ENCODE data around the gene PDHX.
"Not testable (repeated sequence)": the region's sequence is repeated elsewhere in the genome, so short reads cannot be mapped to it uniquely, and the experiment has no call there.

PDHX gene

GRCh38 chr11:35028007-35028406 is 111.6 kb downstream of the PDHX start:
- DNase-seq, result not testable (repeated sequence)

- no peak for DNase-seq
These were observed 113.7 kb downstream of the PDHX start for GRCh38 chr11:35029979-35030682.

GRCh38 chr11:35030716-35031213 is 114.3 kb downstream of the PDHX start:
- no peak for DNase-seq

- DNase-seq, result no peak
These were observed 114.9 kb downstream of the PDHX start for GRCh38 chr11:35031346-35031745.

GRCh38 chr11:35031867-35032266 is 115.4 kb downstream of the PDHX start:
- no peak for DNase-seq

GRCh38 chr11:35033011-35033410 is 116.6 kb downstream of the PDHX start:
- DNase-seq, result no peak

- no peak for DNase-seq
These were observed 118.0 kb downstream of the PDHX start for GRCh38 chr11:35034401-35034800.

GRCh38 chr11:35035894-35036408 is 119.5 kb downstream of the PDHX start:
- DNase-seq, result no peak

- no peak for DNase-seq
These were observed 120.2 kb downstream of the PDHX start for GRCh38 chr11:35036639-35037038.

GRCh38 chr11:35038211-35038928 is 122.0 kb downstream of the PDHX start:
- DNase-seq, result no peak

GRCh38 chr11:35039076-35039475 is 122.7 kb downstream of the PDHX start:
- no peak for DNase-seq

- DNase-seq, result peak; percentile 31 to 75 (median 65)
These were observed 124.0 kb downstream of the PDHX start for GRCh38 chr11:35040221-35040942.

- DNase-seq, result no peak
These were observed 124.7 kb downstream of the PDHX start for GRCh38 chr11:35041070-35041554.

GRCh38 chr11:35042224-35042623 is 125.8 kb downstream of the PDHX start:
- no peak for DNase-seq

GRCh38 chr11:35042913-35043312 is 126.5 kb downstream of the PDHX start:
- DNase-seq, result no peak

GRCh38 chr11:35043936-35044335 is 127.5 kb downstream of the PDHX start:
- DNase-seq, result peak in 1 of 6 experiments; percentile 18

- DNase-seq, result peak; percentile 46 to 94 (median 88)
These were observed 128.9 kb downstream of the PDHX start for GRCh38 chr11:35045236-35045820.
